ENCODE measurements around the gene ASXL3. TPM values are rescaled to one million over a fixed set of nuclear protein-coding genes. Genes with fewer than 3 reads are reported as not detected.

Gene ASXL3
- total and polyA plus RNA-seq, 5 experiments from 2014 or later = not detected

GRCh38 chr18:33588361-33588760 is 10.3 kb downstream of the ASXL3 start:
- Mint-ChIP-seq H3K27me3 (peaks cover 0 to 5% (median 0%) of the 10 kb centered on the region in 5 donors), H3K9me3 (peaks cover 1 to 44% (median 9%) of the 10 kb centered on the region in 9 donors), H3K4me1 (no peaks in the 10 kb centered on the region), H3K27ac (no peak overlapping the region), H3K4me3 (no peak overlapping the region), H3K36me3 (no peaks in the 10 kb centered on the region)
- DNase-seq = no peak
- ATAC-seq = no peak
- POLR2A ChIA-PET = no interaction called here

DNA sequence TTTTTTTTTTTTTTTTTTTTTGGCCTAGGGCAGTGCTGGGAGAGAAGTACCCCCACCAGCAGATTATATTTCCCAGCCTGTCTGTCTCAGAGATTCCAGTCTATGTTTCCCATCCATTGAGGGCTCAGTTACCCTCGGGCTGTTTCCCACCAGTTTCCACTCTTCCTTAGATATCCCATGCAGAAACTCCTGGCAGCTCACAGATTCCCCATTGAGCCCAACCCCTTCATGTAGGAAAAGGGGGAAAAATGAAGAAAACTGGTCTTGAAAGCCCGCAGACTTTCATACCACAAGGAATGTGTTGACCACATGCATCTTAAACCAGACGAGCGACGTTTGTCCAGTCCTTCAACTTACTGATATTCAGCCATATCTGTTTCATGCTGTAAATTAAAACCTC is 15.2 kb downstream of the ASXL3 start:
- Mint-ChIP-seq H3K27me3 (no peaks in the 10 kb centered on the region), H3K9me3 (peaks cover 0 to 27% (median 5%) of the 10 kb centered on the region in 9 donors), H3K36me3 (no peaks in the 10 kb centered on the region), H3K27ac (no peak overlapping the region), H3K4me1 (no peaks in the 10 kb centered on the region), H3K4me3 (no peak overlapping the region)
- POLR2A ChIA-PET = no interaction called here
- ATAC-seq (no peak), DNase-seq (no peak)

GRCh38 chr18:33594799-33595198 is 16.8 kb downstream of the ASXL3 start:
- no peaks in the 10 kb centered on the region for H3K4me1 Mint-ChIP-seq
- POLR2A ChIA-PET = no interaction called here
- H3K9me3 Mint-ChIP-seq = peaks cover 0 to 27% (median 5%) of the 10 kb centered on the region in 9 donors
- no peak overlapping the region for H3K4me3 Mint-ChIP-seq
- DNase-seq (no peak), ATAC-seq (no peak)
- no peaks in the 10 kb centered on the region for H3K27me3 Mint-ChIP-seq
- no peak overlapping the region for H3K27ac Mint-ChIP-seq
- no peaks in the 10 kb centered on the region for H3K36me3 Mint-ChIP-seq

- no peak overlapping the region for H3K27ac Mint-ChIP-seq
- DNase-seq (no peak), ATAC-seq (no peak)
- H3K4me1 Mint-ChIP-seq = no peaks in the 10 kb centered on the region
- H3K4me3 Mint-ChIP-seq = no peak overlapping the region
- POLR2A ChIA-PET = no interaction called here
- no peaks in the 10 kb centered on the region for H3K36me3 Mint-ChIP-seq
- no peaks in the 10 kb centered on the region for H3K27me3 Mint-ChIP-seq
- H3K9me3 Mint-ChIP-seq = peaks cover 0 to 25% (median 2%) of the 10 kb centered on the region in 9 donors
Measured at GRCh38 chr18:33596178-33596854, 18.3 kb downstream of the ASXL3 start.

- Mint-ChIP-seq H3K27ac (no peak overlapping the region), H3K9me3 (peaks cover 0 to 32% (median 4%) of the 10 kb centered on the region in 9 donors), H3K27me3 (no peaks in the 10 kb centered on the region), H3K4me3 (no peak overlapping the region), H3K36me3 (no peaks in the 10 kb centered on the region), H3K4me1 (no peaks in the 10 kb centered on the region)
- ATAC-seq = no peak
- no peak for DNase-seq
- POLR2A ChIA-PET = no interaction called here
Measured at GRCh38 chr18:33600846-33601245, 22.8 kb downstream of the ASXL3 start.

DNA sequence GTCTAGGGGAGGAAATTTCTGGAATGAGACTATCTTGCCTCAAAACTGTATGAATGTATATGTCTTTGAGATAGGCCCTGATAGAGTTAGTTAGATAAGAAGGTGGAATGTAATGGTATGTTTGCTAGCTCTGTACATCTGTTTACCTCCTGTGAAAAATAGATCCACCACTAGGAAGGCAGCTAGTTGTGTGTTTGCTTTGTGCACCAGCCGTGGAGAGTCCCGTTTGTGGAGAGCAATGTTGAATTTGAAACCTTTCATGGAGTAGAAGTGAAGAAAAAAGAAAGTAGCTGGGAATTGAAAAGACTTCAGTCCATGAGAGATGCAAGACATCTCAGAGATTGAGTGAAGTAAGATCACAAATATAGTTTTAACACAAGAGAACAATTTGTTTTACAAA is 25.4 kb downstream of the ASXL3 start:
- H3K36me3 Mint-ChIP-seq = no peaks in the 10 kb centered on the region

DNA sequence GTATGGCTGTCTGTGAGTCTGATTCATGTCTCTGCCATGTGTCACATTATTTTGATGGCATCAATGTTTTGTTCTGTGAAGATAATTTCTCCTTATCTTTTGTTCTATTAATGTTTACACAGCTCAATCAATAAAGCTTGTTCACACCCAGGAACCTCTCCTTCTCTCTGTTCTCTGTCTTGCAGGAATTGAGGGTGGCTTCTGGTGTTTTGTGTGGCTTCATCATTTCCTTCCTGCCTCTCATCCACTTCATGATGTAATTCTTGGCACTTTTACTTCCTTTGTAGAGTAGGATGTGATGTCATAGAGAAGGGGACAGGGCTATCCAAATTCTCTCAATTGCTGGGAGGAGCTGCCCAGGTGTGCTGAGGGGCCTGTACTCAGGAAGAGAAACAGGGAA is 27.2 kb downstream of the ASXL3 start:
- H3K9me3 Mint-ChIP-seq = peaks cover 2 to 36% (median 8%) of the 10 kb centered on the region in 9 donors
- H3K27ac Mint-ChIP-seq = no peak overlapping the region
- DNase-seq = no peak
- no peaks in the 10 kb centered on the region for H3K4me1 Mint-ChIP-seq
- ATAC-seq = no peak
- H3K4me3 Mint-ChIP-seq = no peak overlapping the region
- no peaks in the 10 kb centered on the region for H3K36me3 Mint-ChIP-seq
- POLR2A ChIA-PET = no interaction called here
- H3K27me3 Mint-ChIP-seq = no peaks in the 10 kb centered on the region

More for the DNA sequence above, 25.4 kb downstream of the ASXL3 start:
- Mint-ChIP-seq H3K27ac (no peak overlapping the region), H3K4me1 (no peaks in the 10 kb centered on the region), H3K27me3 (no peaks in the 10 kb centered on the region), H3K4me3 (no peak overlapping the region), H3K9me3 (peaks cover 2 to 41% (median 8%) of the 10 kb centered on the region in 9 donors)
- no peak for DNase-seq
- POLR2A ChIA-PET = no interaction called here
- no peak for ATAC-seq

- no peak overlapping the region for H3K4me3 Mint-ChIP-seq
- no peaks in the 10 kb centered on the region for H3K27me3 Mint-ChIP-seq
- H3K9me3 Mint-ChIP-seq = peaks cover 2 to 36% (median 8%) of the 10 kb centered on the region in 9 donors
- no peak overlapping the region for H3K27ac Mint-ChIP-seq
- DNase-seq (no peak), ATAC-seq (no peak)
- no peaks in the 10 kb centered on the region for H3K36me3 Mint-ChIP-seq
- POLR2A ChIA-PET = no interaction called here
- no peaks in the 10 kb centered on the region for H3K4me1 Mint-ChIP-seq
Measured at GRCh38 chr18:33606621-33607020, 28.6 kb downstream of the ASXL3 start.

GRCh38 chr18:33611525-33612135 is 33.6 kb downstream of the ASXL3 start:
- DNase-seq (no peak), ATAC-seq (no peak)
- Mint-ChIP-seq H3K27me3 (no peaks in the 10 kb centered on the region), H3K9me3 (peaks cover 0 to 10% (median 5%) of the 10 kb centered on the region in 9 donors), H3K4me1 (no peaks in the 10 kb centered on the region), H3K36me3 (no peaks in the 10 kb centered on the region), H3K4me3 (no peak overlapping the region), H3K27ac (no peak overlapping the region)
- POLR2A ChIA-PET = no interaction called here

DNA sequence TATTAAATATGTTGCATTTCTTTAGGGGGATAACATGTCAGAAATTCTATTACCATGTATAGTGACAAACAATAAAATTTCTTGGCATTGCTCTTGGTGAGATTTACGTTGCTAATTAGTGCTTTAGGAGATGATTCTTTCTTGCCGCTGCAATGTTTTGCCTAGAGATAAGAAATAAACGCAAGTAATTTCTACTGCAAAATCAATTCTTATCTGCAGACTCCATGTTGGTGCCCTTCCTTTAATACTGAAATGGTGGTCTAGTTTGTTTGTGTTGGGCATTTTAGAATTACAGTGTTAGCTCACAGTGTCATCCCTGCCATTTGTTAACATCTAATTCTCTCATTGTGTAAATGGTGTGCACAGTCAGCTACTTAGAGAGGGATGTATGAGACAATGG is 34.6 kb downstream of the ASXL3 start:
- ATAC-seq = no peak
- Mint-ChIP-seq H3K4me1 (no peaks in the 10 kb centered on the region), H3K4me3 (no peak overlapping the region), H3K27ac (no peak overlapping the region), H3K9me3 (peaks cover 0 to 8% (median 2%) of the 10 kb centered on the region in 9 donors), H3K27me3 (no peaks in the 10 kb centered on the region), H3K36me3 (no peaks in the 10 kb centered on the region)
- POLR2A ChIA-PET = no interaction called here
- no peak for DNase-seq

GRCh38 chr18:33616556-33616955 is 38.5 kb downstream of the ASXL3 start:
- Mint-ChIP-seq H3K27ac (no peak overlapping the region), H3K4me3 (no peak overlapping the region), H3K36me3 (no peaks in the 10 kb centered on the region), H3K4me1 (no peaks in the 10 kb centered on the region), H3K27me3 (no peaks in the 10 kb centered on the region), H3K9me3 (peaks cover 0 to 16% (median 4%) of the 10 kb centered on the region in 9 donors)
- DNase-seq = no peak
- POLR2A ChIA-PET = no interaction called here
- ATAC-seq = no peak

- Mint-ChIP-seq H3K36me3 (no peaks in the 10 kb centered on the region), H3K27me3 (no peaks in the 10 kb centered on the region), H3K27ac (no peak overlapping the region), H3K9me3 (peaks cover 0 to 2% (median 0%) of the 10 kb centered on the region in 9 donors), H3K4me1 (no peaks in the 10 kb centered on the region), H3K4me3 (no peak overlapping the region)
- DNase-seq = no peak
- ATAC-seq = no peak
- POLR2A ChIA-PET = no interaction called here
Measured at GRCh38 chr18:33627114-33627513, 49.1 kb downstream of the ASXL3 start.

- Mint-ChIP-seq H3K27ac (no peak overlapping the region), H3K4me1 (no peaks in the 10 kb centered on the region), H3K27me3 (no peaks in the 10 kb centered on the region), H3K4me3 (no peak overlapping the region), H3K36me3 (no peaks in the 10 kb centered on the region), H3K9me3 (peaks cover 0 to 10% (median 2%) of the 10 kb centered on the region in 9 donors)
- POLR2A ChIA-PET = no interaction called here
- DNase-seq (no peak), ATAC-seq (no peak)
Measured at GRCh38 chr18:33630476-33630875, 52.5 kb downstream of the ASXL3 start.

- no peaks in the 10 kb centered on the region for H3K27me3 Mint-ChIP-seq
- no peaks in the 10 kb centered on the region for H3K36me3 Mint-ChIP-seq
- POLR2A ChIA-PET = no interaction called here
- H3K4me3 Mint-ChIP-seq = no peak overlapping the region
- peaks cover 0 to 3% (median 0%) of the 10 kb centered on the region in 9 donors for H3K9me3 Mint-ChIP-seq
- no peak for ATAC-seq
- no peak for DNase-seq
- no peaks in the 10 kb centered on the region for H3K4me1 Mint-ChIP-seq
- H3K27ac Mint-ChIP-seq = no peak overlapping the region
Measured at GRCh38 chr18:33641141-33641540, 63.1 kb downstream of the ASXL3 start.
